Measurements from ENCODE around the gene LRRC8B.
A peak's percentile ranks its signal among the peaks of the same experiment; 100 is the strongest.

The LRRC8B gene

DNA sequence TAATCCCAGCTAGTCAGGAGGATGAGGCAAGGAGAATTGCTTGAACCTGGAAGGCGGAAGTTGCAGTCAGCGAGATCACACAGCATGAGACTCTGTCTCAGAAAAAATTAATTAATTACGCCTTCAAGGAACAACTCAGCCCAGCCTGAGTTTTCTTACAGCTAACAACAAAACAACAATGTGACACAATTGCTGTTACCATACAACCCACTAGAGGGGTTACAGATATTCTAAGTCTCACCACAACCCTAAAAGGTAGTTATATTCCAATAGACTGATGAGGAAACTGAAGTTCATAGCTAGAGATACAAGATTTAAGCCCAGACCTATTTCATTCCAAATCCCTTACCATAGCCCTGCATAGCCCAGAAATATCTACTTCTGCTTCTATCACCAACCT, 105.4 kb downstream of the LRRC8B start:
- TF ChIP-seq, protein P1, sequence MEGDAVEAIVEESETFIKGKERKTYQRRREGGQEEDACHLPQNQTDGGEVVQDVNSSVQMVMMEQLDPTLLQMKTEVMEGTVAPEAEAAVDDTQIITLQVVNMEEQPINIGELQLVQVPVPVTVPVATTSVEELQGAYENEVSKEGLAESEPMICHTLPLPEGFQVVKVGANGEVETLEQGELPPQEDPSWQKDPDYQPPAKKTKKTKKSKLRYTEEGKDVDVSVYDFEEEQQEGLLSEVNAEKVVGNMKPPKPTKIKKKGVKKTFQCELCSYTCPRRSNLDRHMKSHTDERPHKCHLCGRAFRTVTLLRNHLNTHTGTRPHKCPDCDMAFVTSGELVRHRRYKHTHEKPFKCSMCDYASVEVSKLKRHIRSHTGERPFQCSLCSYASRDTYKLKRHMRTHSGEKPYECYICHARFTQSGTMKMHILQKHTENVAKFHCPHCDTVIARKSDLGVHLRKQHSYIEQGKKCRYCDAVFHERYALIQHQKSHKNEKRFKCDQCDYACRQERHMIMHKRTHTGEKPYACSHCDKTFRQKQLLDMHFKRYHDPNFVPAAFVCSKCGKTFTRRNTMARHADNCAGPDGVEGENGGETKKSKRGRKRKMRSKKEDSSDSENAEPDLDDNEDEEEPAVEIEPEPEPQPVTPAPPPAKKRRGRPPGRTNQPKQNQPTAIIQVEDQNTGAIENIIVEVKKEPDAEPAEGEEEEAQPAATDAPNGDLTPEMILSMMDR (conservative IDR thresholded peaks at IDR 0.05; ENCODE audit: low read length) = no peak
- H3K4me3 ChIP-seq (ENCODE audit: low read length) = no peak overlapping the region
- no peak for DNase-seq (ENCODE audit: low read depth)

DNA sequence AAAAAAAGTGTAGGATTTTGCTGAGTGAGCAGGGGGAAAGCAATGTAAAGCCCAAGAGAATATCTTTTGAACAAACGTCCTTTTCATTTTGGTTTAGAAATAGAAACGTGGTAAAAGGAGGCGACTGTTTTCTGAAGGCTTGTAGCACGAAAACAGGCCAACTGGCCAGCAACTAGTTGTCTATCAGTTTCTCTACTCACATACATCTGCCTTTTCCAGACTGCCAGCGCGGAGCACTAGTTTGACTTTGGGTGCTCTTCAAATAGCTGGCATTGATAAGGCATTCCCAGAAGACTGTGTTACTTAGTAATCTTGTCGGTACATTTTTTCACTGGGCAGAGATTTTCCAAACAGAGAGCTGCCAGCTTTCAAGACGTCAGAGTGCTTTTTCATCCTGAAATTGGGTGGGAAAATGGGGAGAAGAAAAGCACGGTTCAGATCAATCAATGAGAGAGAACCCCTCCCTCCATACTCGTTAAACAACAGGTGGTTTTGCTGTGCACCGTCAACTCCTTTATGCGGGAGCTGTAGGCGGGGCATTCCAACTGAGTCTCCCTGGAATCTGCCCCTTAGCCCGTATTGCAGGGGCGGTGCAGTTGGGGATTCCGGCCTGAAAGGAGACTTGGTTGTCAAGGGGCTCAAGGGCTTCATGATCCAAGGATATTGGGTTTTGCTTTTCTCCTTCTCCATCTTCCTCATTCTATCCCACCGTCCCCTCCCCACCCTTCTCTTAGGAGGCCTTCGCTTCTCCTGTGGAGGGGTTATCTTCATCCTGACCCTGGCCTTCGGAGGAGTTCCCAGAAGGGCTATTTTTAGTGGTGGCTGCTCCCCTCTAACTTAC, 107.4 kb downstream of the LRRC8B start:
- H3K4me3 ChIP-seq (ENCODE audit: low read length) = peak overlapping the region; percentile 86
- DNase-seq (ENCODE audit: low read depth) = no peak
- TF ChIP-seq, protein P1 (conservative IDR thresholded peaks at IDR 0.05; ENCODE audit: low read length) = 0 out of 2 replicates have a peak, but pooled peaks have one; percentile 4

DNA sequence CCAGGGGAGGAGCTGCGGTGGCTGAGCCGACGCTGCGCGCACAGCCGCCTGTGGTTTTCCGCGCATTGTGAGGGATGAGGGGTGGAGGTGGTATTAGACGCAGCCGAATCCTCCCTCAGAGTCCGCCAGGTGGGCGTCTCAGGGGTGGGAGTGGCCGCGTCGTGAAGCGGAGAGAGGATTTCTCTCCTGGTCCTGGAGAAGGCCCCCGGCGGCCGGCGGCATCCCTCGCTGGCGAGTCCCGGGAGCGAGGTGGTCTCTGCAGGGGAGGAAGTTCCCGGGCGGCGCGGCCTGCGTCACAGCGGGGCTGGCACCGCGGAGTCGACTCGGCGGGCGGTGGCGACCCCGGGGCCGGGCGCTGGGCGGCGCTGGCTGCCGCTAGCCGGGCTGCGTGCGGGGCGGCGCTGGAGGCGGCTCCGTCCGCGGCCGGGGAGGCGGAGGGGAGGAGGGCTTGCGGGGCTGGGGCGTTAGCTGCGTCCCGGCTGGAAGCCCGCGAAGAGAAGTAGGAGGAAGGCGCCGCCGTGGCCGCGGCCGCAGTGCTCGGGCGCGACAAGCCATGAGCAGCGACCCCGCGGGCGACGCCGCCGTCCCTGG, 108.1 kb downstream of the LRRC8B start, which contains the start of gene LRRC8C:
TSS of gene LRRC8C (plus strand) at position 464 of the 591 bp plus-strand sequence. CDS start 53,354 bp downstream, outside the sequence.
- TF ChIP-seq, protein P1 (conservative IDR thresholded peaks at IDR 0.05; ENCODE audit: low read length) = no peak; the same call in 1 of the 2 replicates
- peak within 1 kb of the TSS; percentile 86 for H3K4me3 ChIP-seq (ENCODE audit: low read length)
- DNase-seq (ENCODE audit: low read depth) = peak; percentile 64

DNA sequence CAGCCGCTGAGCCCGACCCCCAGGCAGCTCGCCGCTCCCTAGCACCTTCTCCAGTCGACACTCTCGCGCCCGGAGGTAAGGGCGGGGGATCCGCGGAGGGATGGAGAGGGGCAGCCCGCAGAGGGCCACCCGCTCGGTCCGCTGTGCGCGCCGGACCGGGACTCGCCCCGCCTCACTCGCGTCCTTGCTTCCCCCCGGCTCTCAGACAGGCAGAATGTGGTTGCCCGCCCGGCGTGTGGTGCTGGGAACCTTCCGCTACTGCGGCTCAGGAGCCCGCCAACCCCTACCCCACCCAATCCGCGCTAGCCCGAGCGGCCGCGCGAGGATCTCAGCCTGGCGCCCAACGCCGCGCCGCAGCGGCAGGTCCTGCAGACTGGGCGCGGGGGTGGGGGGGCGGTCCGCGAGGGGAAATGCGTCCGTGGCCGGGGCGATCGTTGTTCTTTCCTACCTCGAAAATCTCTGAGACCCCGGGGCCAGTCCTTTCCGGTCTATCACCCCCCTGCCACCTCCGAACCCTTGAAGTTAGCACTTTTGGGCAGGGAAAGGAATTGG, 108.7 kb downstream of the LRRC8B start:
- peak; percentile 40 for DNase-seq (ENCODE audit: low read depth)
- peak overlapping the region; percentile 86 for H3K4me3 ChIP-seq (ENCODE audit: low read length)
- TF ChIP-seq, protein P1 (conservative IDR thresholded peaks at IDR 0.05; ENCODE audit: low read length) = no peak

DNA sequence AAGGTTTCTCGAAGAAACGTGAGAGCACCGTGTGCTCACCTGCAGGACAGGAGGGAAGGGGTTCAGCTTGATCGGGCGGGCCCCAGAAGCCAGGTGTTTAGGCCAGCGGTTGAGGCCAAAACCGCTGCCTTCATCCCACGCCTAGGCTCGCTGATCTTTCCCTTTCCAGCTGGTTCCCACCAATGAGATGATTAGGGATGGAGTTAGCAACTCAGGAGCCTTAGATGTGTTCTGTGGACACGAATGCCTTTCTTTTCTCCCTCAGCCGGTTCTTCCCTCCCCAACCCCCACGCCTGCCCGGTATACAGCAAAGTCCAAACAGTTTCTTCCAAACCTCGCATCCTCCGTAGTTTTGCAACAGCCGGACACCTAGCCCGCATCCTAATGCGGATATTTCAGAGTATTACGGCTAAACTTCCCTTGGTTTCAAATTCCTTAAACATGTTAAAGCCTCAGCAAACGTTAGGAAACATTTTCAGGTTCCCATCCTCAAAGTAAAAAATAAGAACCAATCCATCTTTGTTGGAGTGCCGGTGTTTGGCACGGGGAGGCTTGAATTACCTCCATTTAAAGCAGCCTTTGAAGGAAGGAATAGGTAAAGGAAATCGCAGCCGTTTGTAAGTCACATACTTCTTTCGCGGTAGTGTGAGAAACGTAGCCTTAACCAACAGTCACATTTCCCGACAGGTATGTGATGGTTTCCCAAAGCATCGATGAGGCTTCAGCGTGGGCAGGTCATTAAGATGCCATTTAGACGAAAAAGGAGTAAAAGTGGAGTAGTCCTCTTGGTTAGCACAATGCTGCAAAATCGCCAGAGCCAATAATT, 109.4 kb downstream of the LRRC8B start:
- peak; percentile 31 for DNase-seq (ENCODE audit: low read depth)
- TF ChIP-seq, protein P1 (conservative IDR thresholded peaks at IDR 0.05; ENCODE audit: low read length) = no peak
- peak overlapping the region; percentile 86 for H3K4me3 ChIP-seq (ENCODE audit: low read length)

DNA sequence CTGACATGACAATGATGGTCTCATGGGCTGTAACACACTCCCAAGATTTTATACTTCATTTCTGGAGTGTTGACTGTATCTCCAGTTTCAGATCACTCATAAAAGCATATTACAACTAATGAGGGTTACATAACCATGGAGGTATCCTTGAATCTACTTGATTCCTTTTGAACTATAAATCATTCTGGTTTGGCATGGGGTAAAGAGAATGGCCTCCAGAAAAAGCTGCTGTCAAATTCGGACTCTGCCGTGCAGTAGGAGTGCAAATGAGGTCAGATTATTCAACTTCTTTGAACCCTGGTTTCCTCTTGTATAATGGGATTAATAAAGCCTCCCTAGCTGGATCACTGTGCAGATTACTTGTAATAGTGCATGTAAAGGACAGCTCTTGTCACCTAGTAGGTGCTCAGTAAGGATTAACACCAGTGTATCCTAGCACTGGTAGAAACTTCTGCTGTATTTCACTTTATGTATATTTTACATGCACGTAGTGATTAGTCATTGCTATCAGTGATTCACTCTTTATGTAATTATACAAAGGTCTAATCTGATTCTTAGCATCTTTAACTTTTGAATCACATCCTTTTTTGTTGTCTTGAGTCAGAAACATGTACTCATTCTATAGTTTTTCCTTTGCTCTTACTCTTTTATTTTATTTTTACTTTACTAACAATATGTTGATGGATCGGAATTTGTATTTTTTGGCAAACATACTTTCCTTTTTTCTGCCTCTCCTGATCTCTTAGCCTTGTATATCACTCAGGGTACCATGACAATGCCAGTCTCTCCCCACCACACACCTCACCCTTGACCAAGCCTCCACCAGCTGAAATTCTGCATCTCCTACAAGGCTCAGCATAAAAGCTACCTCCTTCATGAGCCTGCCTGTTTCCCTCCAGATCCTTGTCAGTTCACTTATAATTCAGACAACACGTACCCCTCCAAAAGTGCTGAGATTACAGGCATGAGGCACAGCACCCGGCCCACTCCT, 111.5 kb downstream of the LRRC8B start:
- DNase-seq (ENCODE audit: low read depth) = peak; percentile 37
- TF ChIP-seq, protein P1 (conservative IDR thresholded peaks at IDR 0.05; ENCODE audit: low read length) = no peak
- H3K4me3 ChIP-seq (ENCODE audit: low read length) = no peak overlapping the region

Measured in AG10803 (cell line).